Germinal center (tissue), 1 donor: ENCODE data around the gene GCK.

Experiments used
- DNase-seq: peaks from one replicate; pipeline ENCODE4 v3.0.0; 2012; ENCODE audit warnings: mixed read lengths, low spot score

The GCK gene

GRCh38 chr7:44103923-44104859, 85.0 kb downstream of the GCK start, which contains the start of gene AEBP1:
AEBP1 (plus strand) TSS chr7:44104345; CDS start chr7:44104666, 321 bp downstream.
- DNase-seq: peak; percentile 42

GRCh38 chr7:44103566-44103922, 85.7 kb downstream of the GCK start:
- no peak for DNase-seq

GRCh38 chr7:44102846-44103565, 86.2 kb downstream of the GCK start:
- DNase-seq: no peak

- no peak for DNase-seq
These were observed 87.0 kb downstream of the GCK start for GRCh38 chr7:44101966-44102845.

GRCh38 chr7:44101303-44101965, 87.8 kb downstream of the GCK start:
- no peak for DNase-seq

- no peak for DNase-seq
These were observed 88.6 kb downstream of the GCK start for GRCh38 chr7:44100458-44101302.

- no peak for DNase-seq
These were observed 89.6 kb downstream of the GCK start for GRCh38 chr7:44099669-44100068.

GRCh38 chr7:44098092-44099068, 90.9 kb downstream of the GCK start:
- DNase-seq: no peak

GRCh38 chr7:44097064-44097932, 91.9 kb downstream of the GCK start:
- DNase-seq: peak; percentile 88

- no peak for DNase-seq
These were observed 92.8 kb downstream of the GCK start for GRCh38 chr7:44096326-44096881.

GRCh38 chr7:44095781-44096180, 93.5 kb downstream of the GCK start:
- no peak for DNase-seq

GRCh38 chr7:44094883-44095592, 94.2 kb downstream of the GCK start:
- no peak for DNase-seq

GRCh38 chr7:44094365-44094764, 94.9 kb downstream of the GCK start:
- no peak for DNase-seq
